Spleen (tissue), 7 donors: ENCODE measurements around the gene RPTOR.

Source experiments
- CTCF ChIP-seq, 11 experiments: fragments of 200-600 bp in 7 of 11; fragments of 450-650 bp in 4 of 11; sonication (generic) in 4 of 11; IDR thresholded peaks in 8 of 11; conservative IDR thresholded peaks in 3 of 11; 1 replicate in 7 of 11; 2 replicates in 4 of 11; pipeline versions ENCODE4 v1.4.0 to v1.8.0; 2016 to 2021; ENCODE audit warnings: antibody characterized with exemption in 11 of 11, inconsistent platforms in 4 of 11, mild to moderate bottlenecking in 1 of 11
- POLR2A ChIP-seq, 3 donors: fragments of 450-650 bp; IDR thresholded peaks; one replicate each; pipeline ENCODE4 v1.5.1; 2017; ENCODE audit warnings: antibody characterized with exemption in 3 of 3, mild to moderate bottlenecking in 1 of 3
- POLR2AphosphoS5 ChIP-seq, 3 donors: sonication (generic); formaldehyde crosslinking; IDR thresholded peaks; one replicate each; pipeline ENCODE4 v1.5.1; 2017; ENCODE audit warnings: antibody characterized with exemption in 3 of 3
- donor health status: DM: no; HTN: no; CAD: no; lungs with moderate emphysema.
- donor health status: DM: no; HTN: no; CAD: no.
- donor health status: DM: no; HTN: no; CAD: no.

GRCh38 chr17:80952291-80952690 lies 407.7 kb downstream of the RPTOR start:
- no peak for TF ChIP-seq POLR2AphosphoS5 (IDR thresholded peaks at IDR 0.05)
- TF ChIP-seq CTCF (IDR thresholded peaks at IDR 0.05 in 8 of 11, conservative IDR thresholded peaks at IDR 0.05 in 3 of 11) = no peak
- no peak for TF ChIP-seq POLR2A (IDR thresholded peaks at IDR 0.05)
